HepG2 (cell line): ENCODE results near the gene TIMM44. TPM values are rescaled to one million over a fixed set of nuclear protein-coding genes. Genes with fewer than 3 reads are reported as not detected.
A peak's percentile ranks its signal among the peaks of the same experiment; 100 is the strongest.

ENCODE experiments used
- CC2D1A ChIP-seq: sonication (generic); formaldehyde crosslinking; IDR thresholded peaks from 2 replicates; pipeline ENCODE4 v1.8.1; 2023; ENCODE audit warnings: mild to moderate bottlenecking, missing genetic modification reagents
- CEBPB ChIP-seq: IDR thresholded peaks from 2 replicates; pipeline ENCODE4 v1.6.1; 2011; ENCODE audit warnings: low read depth, low read length, improper control_type of control experiment, borderline replicate concordance
- CREM ChIP-seq, 2 experiments: sonication (generic) in 1 of 2; formaldehyde crosslinking in 1 of 2; IDR thresholded peaks; 2 replicates each; pipeline versions ENCODE4 v1.4.0 to v1.6.1; 2016 to 2020; ENCODE audit warnings: antibody characterized with exemption in 1 of 2, mild to moderate bottlenecking in 1 of 2, missing genetic modification reagents in 1 of 2
- DRAP1 ChIP-seq: IDR thresholded peaks from 2 replicates; pipeline ENCODE4 v1.6.1; 2016; ENCODE audit warnings: missing genetic modification reagents, missing compliant biosample characterization
- ELK4 ChIP-seq: sonication (generic); formaldehyde crosslinking; IDR thresholded peaks from 2 replicates; pipeline ENCODE4 v1.9.0; 2021; ENCODE audit warnings: missing genetic modification reagents, borderline replicate concordance
- HNF1B ChIP-seq: sonication (generic); formaldehyde crosslinking; IDR thresholded peaks from 2 replicates; pipeline ENCODE4 v1.5.1; 2020; ENCODE audit warnings: mild to moderate bottlenecking, moderate library complexity, missing genetic modification reagents
- HNRNPK ChIP-seq: fragments of 200-400 bp; formaldehyde crosslinking; IDR thresholded peaks from 2 replicates; pipeline ENCODE4 v1.6.1; 2018; ENCODE audit warnings: low read length, low read depth, moderate library complexity, mild to moderate bottlenecking; ENCODE audit not compliant: poor library complexity, severe bottlenecking
- MLXIP ChIP-seq: sonication (generic); formaldehyde crosslinking; IDR thresholded peaks from 2 replicates; pipeline ENCODE4 v1.9.0; 2021; ENCODE audit warnings: missing genetic modification reagents, borderline replicate concordance
- NBN ChIP-seq: fragments of 450-650 bp; conservative IDR thresholded peaks from 2 replicates; pipeline ENCODE4 v1.6.1; 2017
- NR2F2 ChIP-seq: IDR thresholded peaks from 2 replicates; pipeline ENCODE4 v1.6.1; 2012; ENCODE audit warnings: low read depth, inconsistent platforms, borderline replicate concordance
- POLR2G ChIP-seq: fragments of 200-400 bp; formaldehyde crosslinking; IDR thresholded peaks from 2 replicates; pipeline ENCODE4 v1.6.1; 2018; ENCODE audit warnings: mild to moderate bottlenecking, low read depth, low read length, moderate library complexity
- TGIF2 ChIP-seq: IDR thresholded peaks from 2 replicates; pipeline ENCODE4 v1.6.1; 2016; ENCODE audit warnings: control low read depth, missing compliant biosample characterization
- THAP11 ChIP-seq: IDR thresholded peaks from 2 replicates; pipeline ENCODE4 v1.6.1; 2016; ENCODE audit warnings: missing biosample characterization, missing genetic modification reagents
- ZFP90 ChIP-seq: sonication (generic); formaldehyde crosslinking; IDR thresholded peaks from 2 replicates; pipeline ENCODE4 v1.8.0; 2022; ENCODE audit warnings: missing genetic modification reagents, mild to moderate bottlenecking, inconsistent platforms, borderline replicate concordance
- ZNF335 ChIP-seq: sonication (generic); formaldehyde crosslinking; IDR thresholded peaks from 2 replicates; pipeline ENCODE4 v1.4.0; 2020; ENCODE audit warnings: missing genetic modification reagents
- ZNF609 ChIP-seq: sonication (generic); formaldehyde crosslinking; IDR thresholded peaks from 2 replicates; pipeline ENCODE4 v1.4.0; 2020; ENCODE audit warnings: mild to moderate bottlenecking, missing genetic modification reagents, borderline replicate concordance
- polyA plus RNA-seq, 8 experiments: library from polyadenylated mRNA; depleted of rRNA in 3 of 8; stranded (reverse) in 7 of 8; unstranded in 1 of 8; fragments of >200 nt; fragmentation: Illumina TruSeq in 4 of 8; extraction: Trizol in 4 of 8; gene quantifications; 2 replicates each; pipeline versions ENCODE4 v1.2.1 to v1.2.3, GENCODE V29; 2011 to 2016; ENCODE audit warnings: low read depth in 4 of 8, missing spikeins in 1 of 8, mixed read lengths in 1 of 8; ENCODE audit not compliant: insufficient read depth in 1 of 8
- total RNA-seq, 5 experiments: library from RNA; depleted of rRNA; stranded (reverse); fragments of >200 nt; fragmentation: Illumina TruSeq; extraction: Trizol; gene quantifications; 2 replicates each; pipeline ENCODE4 v1.2.3, GENCODE V29; 2016; ENCODE audit warnings: low read depth in 1 of 5

Gene TIMM44
- total and polyA plus RNA-seq, 2 of the 13 experiments (the other 11 are each of a cell fraction or from before 2014, with no cell fraction given): 42.9 to 72.6 TPM

DNA sequence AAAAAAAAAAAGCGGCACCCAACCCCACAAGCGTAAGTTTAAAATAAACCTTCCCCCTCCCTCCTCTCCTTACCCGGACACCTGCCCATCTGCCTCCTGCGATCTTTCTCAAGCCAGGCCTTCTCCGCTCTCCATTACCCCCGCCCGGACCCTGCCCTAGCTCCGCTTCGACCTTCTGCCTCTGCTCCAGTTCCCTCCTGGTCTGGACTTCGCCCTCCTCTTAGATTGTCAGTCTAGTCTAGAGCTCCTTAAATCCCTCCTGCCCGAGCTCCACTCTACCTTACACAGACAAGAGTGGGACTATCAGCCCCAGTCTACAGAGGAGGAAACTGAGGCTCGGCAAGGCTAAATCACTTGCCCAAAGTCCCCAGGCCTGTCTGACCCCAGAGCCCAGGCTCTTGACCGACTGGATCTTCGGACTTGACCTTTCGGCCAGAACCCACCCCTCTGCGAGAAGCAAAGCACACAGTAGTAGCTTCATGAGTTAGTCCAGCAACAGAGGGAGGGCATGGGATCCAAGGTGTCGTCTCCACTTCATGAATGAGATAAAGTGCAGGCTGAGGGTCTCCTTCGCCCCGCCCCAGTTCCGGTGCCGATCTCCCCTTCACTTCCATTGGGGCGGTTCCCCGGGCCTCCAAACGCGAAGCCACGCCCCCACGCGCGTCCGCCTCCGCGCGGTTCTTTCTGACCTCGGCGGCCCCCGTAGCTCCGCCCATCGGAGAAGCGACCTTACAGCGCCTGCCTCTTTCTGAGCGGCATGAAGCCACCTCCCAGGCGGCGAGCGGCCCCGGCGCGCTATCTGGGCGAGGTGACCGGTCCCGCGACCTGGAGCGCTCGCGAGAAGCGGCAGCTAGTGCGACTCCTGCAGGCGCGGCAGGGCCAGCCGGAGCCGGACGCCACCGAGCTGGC lies 23.6 kb downstream of the TIMM44 start, which contains the start of gene SNAPC2 (continued):
- no peak for TF ChIP-seq MLXIP (CRISPR knock-in tag)
- TF ChIP-seq CEBPB: no peak
- peak; percentile 59; the same call in 1 of the 2 replicates for TF ChIP-seq ZFP90
- peak; percentile 52; the same call in 1 of the 2 replicates for TF ChIP-seq CREM (IDR thresholded peaks at IDR 0.05)
- TF ChIP-seq CREM (CRISPR knock-in tag; IDR thresholded peaks at IDR 0.05): no peak
- peak; percentile 78; the same call in 1 of the 2 replicates for TF ChIP-seq HNF1B (CRISPR knock-in tag)
- TF ChIP-seq ELK4 (CRISPR knock-in tag): no peak
- TF ChIP-seq TGIF2 (CRISPR knock-in tag): 0 out of 2 replicates have a peak, but pooled peaks have one; percentile 31
- TF ChIP-seq CC2D1A (CRISPR knock-in tag): no peak
- TF ChIP-seq DRAP1 (CRISPR knock-in tag): peak; percentile 37; the same call in 1 of the 2 replicates
- TF ChIP-seq THAP11: peak; percentile 90
- TF ChIP-seq ZNF335: peak; percentile 89
- TF ChIP-seq POLR2G: peak; percentile 76
- peak; percentile 53; the same call in 1 of the 2 replicates for TF ChIP-seq ZNF609
- no peak for TF ChIP-seq HNRNPK
- no peak for TF ChIP-seq NBN
- 0 out of 2 replicates have a peak, but pooled peaks have one; percentile 28 for TF ChIP-seq NR2F2
